H1 (cell line): ENCODE results near the gene VDR. TPM values are rescaled to one million over a fixed set of nuclear protein-coding genes. Genes with fewer than 3 reads are reported as not detected.

ENCODE experiments used
- ASH2L ChIP-seq: fragments of 200-600, 300-600 bp; sonication (generic); IDR thresholded peaks from one replicate; pipeline ENCODE4 v1.7.1; 2017; ENCODE audit warnings: low read length
- PHF8 ChIP-seq: fragments of 200-600 bp; sonication (generic); conservative IDR thresholded peaks from 2 replicates; pipeline ENCODE4 v1.7.1; 2012; ENCODE audit warnings: low read depth, mild to moderate bottlenecking, inconsistent platforms, low read length, moderate library complexity
- POLR2A ChIP-seq, 2 experiments: IDR thresholded peaks; 1 replicate in 1 of 2; 2 replicates in 1 of 2; pipeline ENCODE4 v1.6.1; 2011; ENCODE audit warnings: low read depth in 2 of 2, low read length in 2 of 2, mild to moderate bottlenecking in 2 of 2; ENCODE audit errors: control extremely low read depth in 1 of 2
- RFX5 ChIP-seq: IDR thresholded peaks from 2 replicates; pipeline ENCODE4 v1.6.1; 2011; ENCODE audit warnings: low read depth, low read length, improper control_type of control experiment, borderline replicate concordance
- TAF1 ChIP-seq: IDR thresholded peaks from 2 replicates; pipeline ENCODE4 v1.6.1; 2011; ENCODE audit warnings: mild to moderate bottlenecking, low read depth, low read length
- ZNF274 ChIP-seq: IDR thresholded peaks from 2 replicates; pipeline ENCODE4 v1.7.0; 2012; ENCODE audit warnings: low read length, borderline replicate concordance; ENCODE audit errors: extremely low read depth
- polyA plus RNA-seq, 7 experiments: library from polyadenylated mRNA; depleted of rRNA in 3 of 7; stranded (reverse) in 5 of 7; unstranded in 2 of 7; fragments of >200 nt in 5 of 7; fragments of 200-250 nt in 2 of 7; gene quantifications; 1 replicate in 5 of 7; 2 replicates in 1 of 7; 4 replicates in 1 of 7; pipeline versions ENCODE4 v1.2.1 to v1.2.3, GENCODE V29; 2011 to 2013; ENCODE audit warnings: missing spikeins in 2 of 7, mixed read lengths in 2 of 7
- total RNA-seq: library from RNA; stranded (reverse); fragmentation: NEBNext Ultra II Directional; extraction: Animal tissue kit (Norgen Biotek cat#: 25700); gene quantifications from 2 replicates; pipeline ENCODE4 v1.2.1, GENCODE V29; 2021

VDR gene
- total and polyA plus RNA-seq, 2 of the 8 experiments (the other 6 are each of a cell fraction or from before 2014, with no cell fraction given), result 0.44 to 0.65 TPM

DNA sequence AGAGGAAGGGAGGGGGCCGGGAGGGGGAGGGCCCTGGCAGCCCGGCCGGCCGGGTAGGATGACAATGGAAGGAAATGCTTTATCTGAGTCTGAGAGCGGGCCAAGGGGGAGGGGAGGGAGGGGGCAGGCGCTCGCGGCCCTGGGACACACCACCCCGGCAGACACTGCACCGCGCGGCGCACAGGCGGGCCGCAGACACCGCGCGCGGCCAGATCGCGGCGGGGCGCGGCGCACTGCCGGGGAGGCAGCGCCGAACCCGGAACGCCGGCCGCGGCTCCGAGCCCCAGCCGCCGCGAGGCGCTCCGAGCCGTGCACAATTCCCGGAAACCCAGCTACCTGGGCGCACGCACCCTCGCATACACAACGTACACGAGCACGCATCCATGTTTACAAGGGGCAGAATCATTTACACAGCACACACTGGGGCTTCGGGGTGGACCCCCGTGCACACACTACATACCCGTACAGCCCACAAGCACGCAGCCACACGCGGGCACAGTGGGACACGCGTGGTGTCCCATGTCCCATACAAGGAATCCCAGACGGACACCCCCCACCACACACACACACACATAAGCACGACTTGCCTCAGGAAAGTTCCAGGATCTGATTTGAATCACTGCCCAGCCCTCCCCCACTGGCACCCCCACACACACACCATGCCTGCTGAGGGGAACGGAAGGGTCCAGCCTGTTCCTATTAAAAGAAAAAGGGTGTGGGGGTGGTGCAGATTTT lies 84.7 kb downstream of the VDR start, which contains the start of gene HDAC7 (continued):
- TF ChIP-seq PHF8, result peak; percentile 57
- TF ChIP-seq ASH2L, result peak; percentile 80
- peak; percentile 54; the same call in 1 of the 2 replicates for TF ChIP-seq TAF1
- no peak for TF ChIP-seq RFX5
- peak in 1 of 2 experiments; percentile 68; a peak in 2 of 3 replicates for TF ChIP-seq POLR2A (IDR thresholded peaks at IDR 0.05; ENCODE audit: control extremely low read depth in 1 of 2, low read depth in 2 of 2, low read length in 2 of 2)
- no peak for TF ChIP-seq ZNF274
